ENCODE results near the gene EEF1AKMT4.

GRCh38 chr3:184275961-184276910 is 26.8 kb downstream of the EEF1AKMT4 start, which contains the start of gene ECE2:
- no peak for TF ChIP-seq CTCF (IDR thresholded peaks at IDR 0.05)
- TF ChIP-seq POLR2A (IDR thresholded peaks at IDR 0.05): no peak
